IMR-90 (cell line): ENCODE data around the gene SSH2. TPM values are rescaled to one million over a fixed set of nuclear protein-coding genes. Genes with fewer than 3 reads are reported as not detected.

ENCODE experiments used
- ATAC-seq: fragments of 200-7000 bp; cut with Tn5 transposase; 2 replicates; pipeline ENCODE4 v1.9.1; 2020; ENCODE audit warnings: low read depth, mild to moderate bottlenecking, moderate library complexity
- BruUV-seq: library from RNA; stranded (reverse); fragments of 400-500 nt; replicated peaks from 2 replicates; lab custom pipeline; 2021; lab: Mats Ljungman, UMichigan
- CTCF ChIA-PET: fragments of 300-600 bp; formaldehyde crosslinking; extraction: SDS; loops from one replicate; lab custom pipeline; 2021; ENCODE audit warnings: antibody characterized with exemption; lab: Yijun Ruan, JAX
- POLR2A ChIA-PET: fragments of 300-600 bp; sonication (Branson Sonifier 250); formaldehyde crosslinking; loops from one replicate; lab custom pipeline; 2022; ENCODE audit warnings: antibody characterized with exemption; ENCODE audit not compliant: unreplicated experiment; lab: Charles Lee
- DNase-seq: peaks from one replicate; pipeline ENCODE4 v3.0.0; 2013
- H2AFZ ChIP-seq: replicated peaks from 2 replicates; pipeline ENCODE3; 2013; ENCODE audit warnings: low read length, mild to moderate bottlenecking; ENCODE audit not compliant: poor library complexity
- H2AK5ac ChIP-seq: 2 replicates; pipeline ENCODE4 v1.6.1; 2013; ENCODE audit warnings: low read depth, low read length, inconsistent platforms
- H2AK9ac ChIP-seq: replicated peaks from 2 replicates; pipeline ENCODE3; 2013; ENCODE audit warnings: mild to moderate bottlenecking, low read depth, low read length, moderate library complexity; ENCODE audit not compliant: poor library complexity
- H2BK120ac ChIP-seq: 2 replicates; pipeline ENCODE4 v1.6.1; 2013; ENCODE audit warnings: low read depth, low read length, inconsistent platforms
- H2BK15ac ChIP-seq: 3 replicates; pipeline ENCODE4 v1.6.1; 2013; ENCODE audit warnings: low read depth, low read length, inconsistent platforms
- H2BK20ac ChIP-seq: 2 replicates; pipeline ENCODE4 v1.6.1; 2013; ENCODE audit warnings: low read depth, mild to moderate bottlenecking, inconsistent platforms, low read length, moderate library complexity
- H2BK5ac ChIP-seq: 2 replicates; pipeline ENCODE4 v1.6.1; 2013; ENCODE audit warnings: mild to moderate bottlenecking, low read depth, low read length, inconsistent platforms; ENCODE audit not compliant: poor library complexity, severe bottlenecking
- H3K14ac ChIP-seq: replicated peaks from 2 replicates; pipeline ENCODE4 v1.6.1; 2013; ENCODE audit warnings: low read depth, low read length, inconsistent platforms
- H3K18ac ChIP-seq: 2 replicates; pipeline ENCODE4 v1.6.1; 2013; ENCODE audit warnings: low read depth, low read length, control low read depth
- H3K23ac ChIP-seq: 2 replicates; pipeline ENCODE4 v1.6.1; 2013; ENCODE audit warnings: low read depth, low read length, inconsistent platforms
- H3K27ac ChIP-seq: 2 replicates; pipeline ENCODE4 v1.5.1; 2013; ENCODE audit warnings: mild to moderate bottlenecking, control low read depth, low read length; ENCODE audit not compliant: insufficient read depth
- H3K27me3 ChIP-seq: 2 replicates; pipeline ENCODE4 v1.6.1; 2013; ENCODE audit warnings: low read length; ENCODE audit not compliant: control insufficient read depth, insufficient read depth
- H3K36me3 ChIP-seq: 2 replicates; pipeline ENCODE4 v1.6.1; 2013; ENCODE audit warnings: low read length, mixed read lengths; ENCODE audit not compliant: control insufficient read depth, insufficient read depth
- H3K4ac ChIP-seq: 2 replicates; pipeline ENCODE4 v1.6.1; 2013; ENCODE audit warnings: low read depth, low read length, inconsistent platforms
- H3K4me1 ChIP-seq: 2 replicates; pipeline ENCODE4 v1.6.1; 2013; ENCODE audit warnings: low read length, mixed read lengths; ENCODE audit not compliant: control insufficient read depth, insufficient read depth
- H3K4me2 ChIP-seq: 2 replicates; pipeline ENCODE4 v1.6.1; 2013; ENCODE audit warnings: low read depth, mild to moderate bottlenecking, control low read depth, low read length, moderate library complexity
- H3K4me3 ChIP-seq: 2 replicates; pipeline ENCODE4 v1.5.1; 2013; ENCODE audit warnings: low read depth, mild to moderate bottlenecking, control low read depth, low read length, moderate library complexity; ENCODE audit not compliant: insufficient read depth
- H3K56ac ChIP-seq: 2 replicates; pipeline ENCODE4 v1.6.1; 2013; ENCODE audit warnings: low read length, inconsistent platforms; ENCODE audit not compliant: insufficient read depth; ENCODE audit errors: extremely low read depth
- H3K79me1 ChIP-seq, 2 experiments: 2 replicates each; pipeline ENCODE4 v1.6.1; 2013; ENCODE audit warnings: low read length in 2 of 2, inconsistent platforms in 1 of 2, low read depth in 1 of 2
- H3K9ac ChIP-seq: 2 replicates; pipeline ENCODE4 v1.6.1; 2013; ENCODE audit warnings: low read depth, low read length, control low read depth
- H3K9me1 ChIP-seq: 2 replicates; pipeline ENCODE4 v1.6.1; 2013; ENCODE audit warnings: low read length, inconsistent platforms; ENCODE audit not compliant: insufficient read depth
- H3K9me3 ChIP-seq: 2 replicates; pipeline ENCODE4 v1.6.1; 2013; ENCODE audit warnings: low read length; ENCODE audit not compliant: control insufficient read depth, insufficient read depth
- H4K20me1 ChIP-seq: 2 replicates; pipeline ENCODE4 v1.6.1; 2013; ENCODE audit warnings: low read length, inconsistent platforms; ENCODE audit not compliant: insufficient read depth
- H4K5ac ChIP-seq: 2 replicates; pipeline ENCODE4 v1.6.1; 2013; ENCODE audit warnings: mild to moderate bottlenecking, low read depth, low read length, control low read depth
- H4K8ac ChIP-seq, 2 experiments: 2 replicates each; pipeline ENCODE4 v1.6.1; 2013; ENCODE audit warnings: low read depth in 2 of 2, low read length in 2 of 2, control low read depth in 1 of 2, inconsistent platforms in 1 of 2
- H4K91ac ChIP-seq: 2 replicates; pipeline ENCODE4 v1.6.1; 2013; ENCODE audit warnings: low read depth, low read length, inconsistent platforms; ENCODE audit not compliant: insufficient read depth
- BHLHE40 ChIP-seq: fragments of 150-350 bp; IDR thresholded peaks from 2 replicates; pipeline ENCODE4 v1.6.1; 2016; ENCODE audit warnings: mild to moderate bottlenecking, low read depth, low read length
- CEBPB ChIP-seq: IDR thresholded peaks from 2 replicates; pipeline ENCODE4 v1.6.1; 2012; ENCODE audit warnings: low read depth, low read length, improper control_type of control experiment
- CHD1 ChIP-seq: IDR thresholded peaks from 2 replicates; pipeline ENCODE4 v1.6.1; 2012; ENCODE audit warnings: low read depth, low read length, improper control_type of control experiment
- FOS ChIP-seq: fragments of 150-350 bp; IDR thresholded peaks from 2 replicates; pipeline ENCODE4 v1.6.1; 2016; ENCODE audit warnings: low read depth, low read length
- MAFK ChIP-seq: IDR thresholded peaks from 2 replicates; pipeline ENCODE4 v1.6.1; 2012; ENCODE audit warnings: low read depth, low read length, improper control_type of control experiment
- MAZ ChIP-seq: IDR thresholded peaks from 2 replicates; pipeline ENCODE4 v1.6.1; 2012; ENCODE audit warnings: low read depth, mild to moderate bottlenecking, low read length, improper control_type of control experiment, moderate library complexity, borderline replicate concordance
- MXI1 ChIP-seq: IDR thresholded peaks from 2 replicates; pipeline ENCODE4 v1.6.1; 2012; ENCODE audit warnings: low read depth, mild to moderate bottlenecking, low read length, moderate library complexity, borderline replicate concordance
- NFE2L2 ChIP-seq: fragments of 150-350 bp; IDR thresholded peaks from 2 replicates; pipeline ENCODE4 v1.6.1; 2016; ENCODE audit warnings: low read depth, mild to moderate bottlenecking, low read length
- POLR2A ChIP-seq: IDR thresholded peaks from 2 replicates; pipeline ENCODE4 v1.6.1; 2012; ENCODE audit warnings: mild to moderate bottlenecking, low read depth, low read length
- RAD21 ChIP-seq: IDR thresholded peaks from 2 replicates; pipeline ENCODE4 v1.6.1; 2012; ENCODE audit warnings: low read length, improper control_type of control experiment
- RCOR1 ChIP-seq: IDR thresholded peaks from 2 replicates; pipeline ENCODE4 v1.6.1; 2012; ENCODE audit warnings: mild to moderate bottlenecking, low read length, improper control_type of control experiment; ENCODE audit not compliant: insufficient replicate concordance
- RFX5 ChIP-seq: IDR thresholded peaks from 2 replicates; pipeline ENCODE4 v1.8.0; 2012; ENCODE audit warnings: low read depth, mild to moderate bottlenecking, low read length, moderate library complexity
- SMC3 ChIP-seq: fragments of 150-350 bp; IDR thresholded peaks from 2 replicates; pipeline ENCODE4 v1.6.1; 2016; ENCODE audit warnings: low read depth, mild to moderate bottlenecking, antibody characterized with exemption, low read length, moderate library complexity
- WGBS, 2 experiments: methylation state at CpG; one replicate each; pipeline versions ENCODE4 v1.1.5 to v1.1.7; 2013; ENCODE audit warnings: missing lambda C conversion rate in 2 of 2; ENCODE audit not compliant: insufficient read length in 1 of 2; ENCODE audit errors: extremely low coverage in 2 of 2; 5-methylcytosine and 5-hydroxymethylcytosine counted together
- dilution Hi-C: fragments of 300-500 bp; cut with HindIII; formaldehyde crosslinking; loops from one replicate; pipeline ENCODE4 v1.14.3; 2018; ENCODE audit warnings: low sequenced_read_pairs; ENCODE audit not compliant: unreplicated experiment
- in situ Hi-C: fragments of 300-500 bp; cut with MboI; formaldehyde crosslinking; loops from 3 replicates; pipeline ENCODE4 v1.14.3; 2019; ENCODE audit warnings: low sequenced_read_pairs, inconsistent platforms, mixed read lengths
- intact Hi-C: fragments of 100-400 bp; cut with micrococcal nuclease; formaldehyde crosslinking; loops from 2 replicates; pipeline ENCODE4 v1.10.0; 2022
- polyA plus RNA-seq, 3 experiments: library from polyadenylated mRNA; depleted of rRNA; stranded (reverse); fragments of >200 nt; gene quantifications; 2 replicates each; pipeline ENCODE4 v1.2.3, GENCODE V29; 2012; ENCODE audit warnings: low replicate concordance in 1 of 3
- total RNA-seq: library from RNA; depleted of rRNA; stranded (reverse); fragments of >200 nt; gene quantifications from 2 replicates; pipeline ENCODE4 v1.2.3, GENCODE V29; 2012
- TF ChIP-seq, protein P1 (sequence below): fragments of 150-350 bp; IDR thresholded peaks from 2 replicates; pipeline ENCODE4 v1.6.1; 2016; ENCODE audit warnings: low read depth, mild to moderate bottlenecking, low read length, moderate library complexity, borderline replicate concordance
- TF ChIP-seq, protein P2 (sequence below): conservative IDR thresholded peaks from 2 replicates; pipeline ENCODE4 v1.5.1; 2012; ENCODE audit warnings: mild to moderate bottlenecking, low read depth, low read length, improper control_type of control experiment
- TF ChIP-seq, protein P3 (sequence below): fragments of 150-350 bp; IDR thresholded peaks from 2 replicates; pipeline ENCODE4 v1.6.1; 2017; ENCODE audit warnings: mild to moderate bottlenecking, antibody characterized with exemption, low read length, low read depth

SSH2 gene
- total and polyA plus RNA-seq, 2 of the 4 experiments (the other 2 are of a cell fraction), result 9.3 TPM

DNA sequence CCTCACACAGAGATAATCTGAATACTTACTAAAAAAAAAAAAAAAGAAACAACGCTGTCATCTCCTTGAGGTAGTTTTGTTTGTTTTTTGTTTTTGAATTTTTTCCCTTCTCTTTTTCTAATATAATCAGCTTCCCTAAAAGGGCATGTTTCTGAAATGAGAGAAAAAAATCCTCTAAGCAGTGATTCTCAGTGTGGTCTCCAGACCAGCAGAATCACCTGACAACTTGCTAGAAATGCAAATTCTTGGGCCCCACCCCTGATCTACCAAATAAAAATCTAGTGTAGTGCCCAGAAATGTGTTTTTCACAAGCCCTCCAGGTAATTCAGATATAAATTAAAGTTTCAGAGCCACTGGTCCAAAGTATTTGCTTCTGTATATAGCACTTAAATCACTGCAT lies 65.4 kb downstream of the SSH2 start:
- in situ Hi-C loops (no loop called here), intact Hi-C loops (loop anchor here (5.0 kb wide), 1 partner anchor 37 kb away; no protein-coding TSS in a partner anchor), dilution Hi-C loops (no loop called here)
- no peak overlapping the region for H2BK120ac ChIP-seq
- H4K5ac ChIP-seq, result no peak overlapping the region
- H3K36me3 ChIP-seq, result no peaks in the 10 kb centered on the region
- H3K27ac ChIP-seq, result no peak overlapping the region
- no peak overlapping the region for H4K8ac ChIP-seq
- H3K4me1 ChIP-seq, result no peaks in the 10 kb centered on the region
- no peak overlapping the region for H4K91ac ChIP-seq
- H3K9me3 ChIP-seq, result no peaks in the 10 kb centered on the region
- no peak overlapping the region for H2BK5ac ChIP-seq
- no peak overlapping the region for H3K18ac ChIP-seq
- no peak for ATAC-seq
- ChIA-PET CTCF (interaction anchor here (1.2 kb wide), 1 partner anchor 16 kb away, joined by 3 read pairs; no protein-coding TSS in a partner anchor), POLR2A (no interaction called here)
- no peak overlapping the region for H3K4ac ChIP-seq
- no peak overlapping the region for H3K4me2 ChIP-seq
- H3K79me1 ChIP-seq, result peaks cover 20 to 25% of the 10 kb centered on the region in 2 experiments; a peak in 3 of 4 replicates
- no peak overlapping the region for H3K56ac ChIP-seq
- H2BK20ac ChIP-seq, result no peak overlapping the region
- no TSS peak for BruUV-seq
- no CpG with 5 or more reads among the region's 1 CpG for WGBS, 2 experiments
- H2AK5ac ChIP-seq, result no peak overlapping the region
- peaks cover 3% of the 10 kb centered on the region; the same call in 1 of the 2 replicates for H3K9me1 ChIP-seq
- H2BK15ac ChIP-seq, result no peak overlapping the region
- H3K27me3 ChIP-seq, result no peaks in the 10 kb centered on the region
- no peak overlapping the region for H2AFZ ChIP-seq
- H3K9ac ChIP-seq, result no peak overlapping the region
- H2AK9ac ChIP-seq, result no peak overlapping the region
- H3K23ac ChIP-seq, result no peak overlapping the region
- H3K4me3 ChIP-seq, result no peak overlapping the region
- no peaks in the 10 kb centered on the region for H4K20me1 ChIP-seq
- no peak overlapping the region for H3K14ac ChIP-seq
- TF ChIP-seq, protein P1, sequence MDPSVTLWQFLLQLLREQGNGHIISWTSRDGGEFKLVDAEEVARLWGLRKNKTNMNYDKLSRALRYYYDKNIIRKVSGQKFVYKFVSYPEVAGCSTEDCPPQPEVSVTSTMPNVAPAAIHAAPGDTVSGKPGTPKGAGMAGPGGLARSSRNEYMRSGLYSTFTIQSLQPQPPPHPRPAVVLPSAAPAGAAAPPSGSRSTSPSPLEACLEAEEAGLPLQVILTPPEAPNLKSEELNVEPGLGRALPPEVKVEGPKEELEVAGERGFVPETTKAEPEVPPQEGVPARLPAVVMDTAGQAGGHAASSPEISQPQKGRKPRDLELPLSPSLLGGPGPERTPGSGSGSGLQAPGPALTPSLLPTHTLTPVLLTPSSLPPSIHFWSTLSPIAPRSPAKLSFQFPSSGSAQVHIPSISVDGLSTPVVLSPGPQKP, result no peak
- no peak for TF ChIP-seq POLR2A
- no peak for TF ChIP-seq RAD21
- TF ChIP-seq, protein P2, sequence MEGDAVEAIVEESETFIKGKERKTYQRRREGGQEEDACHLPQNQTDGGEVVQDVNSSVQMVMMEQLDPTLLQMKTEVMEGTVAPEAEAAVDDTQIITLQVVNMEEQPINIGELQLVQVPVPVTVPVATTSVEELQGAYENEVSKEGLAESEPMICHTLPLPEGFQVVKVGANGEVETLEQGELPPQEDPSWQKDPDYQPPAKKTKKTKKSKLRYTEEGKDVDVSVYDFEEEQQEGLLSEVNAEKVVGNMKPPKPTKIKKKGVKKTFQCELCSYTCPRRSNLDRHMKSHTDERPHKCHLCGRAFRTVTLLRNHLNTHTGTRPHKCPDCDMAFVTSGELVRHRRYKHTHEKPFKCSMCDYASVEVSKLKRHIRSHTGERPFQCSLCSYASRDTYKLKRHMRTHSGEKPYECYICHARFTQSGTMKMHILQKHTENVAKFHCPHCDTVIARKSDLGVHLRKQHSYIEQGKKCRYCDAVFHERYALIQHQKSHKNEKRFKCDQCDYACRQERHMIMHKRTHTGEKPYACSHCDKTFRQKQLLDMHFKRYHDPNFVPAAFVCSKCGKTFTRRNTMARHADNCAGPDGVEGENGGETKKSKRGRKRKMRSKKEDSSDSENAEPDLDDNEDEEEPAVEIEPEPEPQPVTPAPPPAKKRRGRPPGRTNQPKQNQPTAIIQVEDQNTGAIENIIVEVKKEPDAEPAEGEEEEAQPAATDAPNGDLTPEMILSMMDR, result no peak
- no peak for TF ChIP-seq RCOR1
- no peak for TF ChIP-seq MXI1
- TF ChIP-seq NFE2L2, result no peak
- TF ChIP-seq FOS, result no peak
- TF ChIP-seq CHD1, result no peak
- TF ChIP-seq MAZ, result no peak
- no peak for TF ChIP-seq MAFK
- no peak for TF ChIP-seq BHLHE40
- no peak for TF ChIP-seq SMC3
- TF ChIP-seq, protein P3, sequence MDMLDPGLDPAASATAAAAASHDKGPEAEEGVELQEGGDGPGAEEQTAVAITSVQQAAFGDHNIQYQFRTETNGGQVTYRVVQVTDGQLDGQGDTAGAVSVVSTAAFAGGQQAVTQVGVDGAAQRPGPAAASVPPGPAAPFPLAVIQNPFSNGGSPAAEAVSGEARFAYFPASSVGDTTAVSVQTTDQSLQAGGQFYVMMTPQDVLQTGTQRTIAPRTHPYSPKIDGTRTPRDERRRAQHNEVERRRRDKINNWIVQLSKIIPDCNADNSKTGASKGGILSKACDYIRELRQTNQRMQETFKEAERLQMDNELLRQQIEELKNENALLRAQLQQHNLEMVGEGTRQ, result no peak
- TF ChIP-seq RFX5, result no peak
- TF ChIP-seq CEBPB, result no peak
- DNase-seq, result no peak
